WTC11 (cell line): ENCODE results near the gene TIMMDC1. TPM values are rescaled to one million over a fixed set of nuclear protein-coding genes. Genes with fewer than 3 reads are reported as not detected.

Experiments
- ATAC-seq: fragments of 200-7000 bp; cut with Tn5 transposase; 2 replicates; pipeline ENCODE4 v1.10.0; 2021; ENCODE audit warnings: mild to moderate bottlenecking, moderate library complexity
- CTCF ChIA-PET: fragments of 300-600 bp; sonication (Branson Sonifier 250); formaldehyde crosslinking; loops from one replicate; lab custom pipeline; 2021; ENCODE audit warnings: antibody characterized with exemption; lab: Charles Lee
- POLR2A ChIA-PET: fragments of 350-600 bp; sonication (Branson Sonifier 250); formaldehyde crosslinking; loops from one replicate; lab custom pipeline; 2021; ENCODE audit warnings: antibody characterized with exemption; lab: Charles Lee
- DNase-seq: peaks from one replicate; pipeline ENCODE4 v3.0.0; 2021; ENCODE audit warnings: low spot score
- H3K27ac Mint-ChIP-seq: 2 replicates; pipeline ENCODE4 v1.8.0; 2021; ENCODE audit warnings: mixed read lengths
- H3K27me3 Mint-ChIP-seq: 2 replicates; pipeline ENCODE4 v1.8.0; 2021; ENCODE audit warnings: low read depth, mild to moderate bottlenecking, moderate library complexity, mixed read lengths
- H3K36me3 Mint-ChIP-seq: 2 replicates; pipeline ENCODE4 v1.8.0; 2021; ENCODE audit warnings: mixed read lengths
- H3K4me1 Mint-ChIP-seq: 2 replicates; pipeline ENCODE4 v1.8.0; 2022; ENCODE audit warnings: mixed read lengths
- H3K4me3 Mint-ChIP-seq: 2 replicates; pipeline ENCODE4 v1.8.0; 2021; ENCODE audit warnings: mild to moderate bottlenecking, moderate library complexity, mixed read lengths
- H3K9me3 Mint-ChIP-seq: 2 replicates; pipeline ENCODE4 v1.8.0; 2021; ENCODE audit warnings: mixed read lengths
- ATF2 ChIP-seq: sonication (generic); formaldehyde crosslinking; IDR thresholded peaks from 2 replicates; pipeline ENCODE4 v1.8.1; 2022; ENCODE audit warnings: low read depth, missing genetic modification reagents, borderline replicate concordance
- E2F4 ChIP-seq: sonication (generic); formaldehyde crosslinking; IDR thresholded peaks from 2 replicates; pipeline ENCODE4 v1.8.1; 2022; ENCODE audit warnings: low read depth, mild to moderate bottlenecking, moderate library complexity, missing genetic modification reagents, borderline replicate concordance
- FOXP4 ChIP-seq: sonication (generic); formaldehyde crosslinking; IDR thresholded peaks from 2 replicates; pipeline ENCODE4 v1.8.0; 2022; ENCODE audit warnings: mild to moderate bottlenecking, missing genetic modification reagents
- GTF2I ChIP-seq: fragments of 250-450 bp; sonication (Bioruptor Pico); conservative IDR thresholded peaks from 2 replicates; pipeline ENCODE4 v1.4.0; 2021; ENCODE audit warnings: mild to moderate bottlenecking
- IRF2 ChIP-seq: sonication (generic); formaldehyde crosslinking; IDR thresholded peaks from 2 replicates; pipeline ENCODE4 v1.8.0; 2022; ENCODE audit warnings: low read depth, missing genetic modification reagents, borderline replicate concordance
- JAZF1 ChIP-seq: fragments of 250-450 bp; sonication (Bioruptor Pico); IDR thresholded peaks from 2 replicates; pipeline ENCODE4 v1.9.0; 2021; ENCODE audit warnings: moderate library complexity, mild to moderate bottlenecking, inconsistent platforms
- NFE2L1 ChIP-seq: sonication (generic); formaldehyde crosslinking; IDR thresholded peaks from 2 replicates; pipeline ENCODE4 v1.8.1; 2023; ENCODE audit warnings: missing genetic modification reagents
- NR3C1 ChIP-seq: sonication (generic); formaldehyde crosslinking; conservative IDR thresholded peaks from 2 replicates; pipeline ENCODE4 v1.8.1; 2023; ENCODE audit warnings: low read depth, mild to moderate bottlenecking, missing genetic modification reagents
- RORB ChIP-seq: fragments of 250-450 bp; sonication (Bioruptor Pico); IDR thresholded peaks from 2 replicates; pipeline ENCODE4 v1.9.0; 2021; ENCODE audit warnings: mild to moderate bottlenecking
- SP1 ChIP-seq: sonication (generic); formaldehyde crosslinking; conservative IDR thresholded peaks from 2 replicates; pipeline ENCODE4 v1.8.1; 2022; ENCODE audit warnings: missing genetic modification reagents
- TP53 ChIP-seq: sonication (generic); formaldehyde crosslinking; IDR thresholded peaks from 2 replicates; pipeline ENCODE4 v1.8.1; 2023; ENCODE audit warnings: mild to moderate bottlenecking, missing genetic modification reagents
- ZBTB21 ChIP-seq: sonication (generic); formaldehyde crosslinking; IDR thresholded peaks from 2 replicates; pipeline ENCODE4 v1.8.1; 2023; ENCODE audit warnings: mild to moderate bottlenecking, missing genetic modification reagents, borderline replicate concordance
- ZNF232 ChIP-seq: sonication (generic); formaldehyde crosslinking; IDR thresholded peaks from 2 replicates; pipeline ENCODE4 v1.8.0; 2022; ENCODE audit warnings: mild to moderate bottlenecking, missing genetic modification reagents
- ZNF396 ChIP-seq: fragments of 250-450 bp; sonication (Bioruptor Pico); IDR thresholded peaks from 2 replicates; pipeline ENCODE4 v1.8.0; 2021; ENCODE audit warnings: mild to moderate bottlenecking, moderate library complexity, borderline replicate concordance
- ZNF416 ChIP-seq: fragments of 250-450 bp; sonication (Bioruptor Pico); IDR thresholded peaks from 2 replicates; pipeline ENCODE4 v1.9.0; 2021; ENCODE audit warnings: mild to moderate bottlenecking, inconsistent platforms
- ZNF512 ChIP-seq: sonication (generic); formaldehyde crosslinking; IDR thresholded peaks from 2 replicates; pipeline ENCODE4 v1.8.1; 2022; ENCODE audit warnings: missing genetic modification reagents, borderline replicate concordance
- total RNA-seq: library from RNA; stranded (reverse); gene quantifications from 3 replicates; pipeline ENCODE4 v1.2.3, GENCODE V29; 2021
- TF ChIP-seq, protein P1 (sequence below): sonication (generic); formaldehyde crosslinking; IDR thresholded peaks from 2 replicates; pipeline ENCODE4 v1.8.1; 2023; ENCODE audit warnings: mild to moderate bottlenecking, missing genetic modification reagents
- TF ChIP-seq, protein P2 (sequence below): sonication (generic); formaldehyde crosslinking; conservative IDR thresholded peaks from 2 replicates; pipeline ENCODE4 v1.8.1; 2022; ENCODE audit warnings: mild to moderate bottlenecking, missing genetic modification reagents
- TF ChIP-seq, protein P3 (sequence below): fragments of 250-450 bp; sonication (Bioruptor Pico); IDR thresholded peaks from 2 replicates; pipeline ENCODE4 v2.1.2; 2022; ENCODE audit warnings: mild to moderate bottlenecking, moderate library complexity
- TF ChIP-seq, protein P4 (sequence below): sonication (generic); formaldehyde crosslinking; IDR thresholded peaks from 2 replicates; pipeline ENCODE4 v1.8.1; 2022; ENCODE audit warnings: mild to moderate bottlenecking, missing genetic modification reagents, moderate library complexity, borderline replicate concordance

TIMMDC1 gene
- total RNA-seq, 1 experiment from 2014 or later = 114 TPM

- TF ChIP-seq ATF2 (CRISPR knock-in tag) (no peak), GTF2I (CRISPR knock-in tag) (no peak), ZBTB21 (CRISPR knock-in tag) (no peak), JAZF1 (CRISPR knock-in tag) (no peak), ZNF512 (CRISPR knock-in tag) (no peak), E2F4 (no peak), SP1 (CRISPR knock-in tag) (no peak), TP53 (CRISPR knock-in tag) (no peak), IRF2 (CRISPR knock-in tag) (no peak), RORB (CRISPR knock-in tag) (no peak)
- TF ChIP-seq, protein P1, sequence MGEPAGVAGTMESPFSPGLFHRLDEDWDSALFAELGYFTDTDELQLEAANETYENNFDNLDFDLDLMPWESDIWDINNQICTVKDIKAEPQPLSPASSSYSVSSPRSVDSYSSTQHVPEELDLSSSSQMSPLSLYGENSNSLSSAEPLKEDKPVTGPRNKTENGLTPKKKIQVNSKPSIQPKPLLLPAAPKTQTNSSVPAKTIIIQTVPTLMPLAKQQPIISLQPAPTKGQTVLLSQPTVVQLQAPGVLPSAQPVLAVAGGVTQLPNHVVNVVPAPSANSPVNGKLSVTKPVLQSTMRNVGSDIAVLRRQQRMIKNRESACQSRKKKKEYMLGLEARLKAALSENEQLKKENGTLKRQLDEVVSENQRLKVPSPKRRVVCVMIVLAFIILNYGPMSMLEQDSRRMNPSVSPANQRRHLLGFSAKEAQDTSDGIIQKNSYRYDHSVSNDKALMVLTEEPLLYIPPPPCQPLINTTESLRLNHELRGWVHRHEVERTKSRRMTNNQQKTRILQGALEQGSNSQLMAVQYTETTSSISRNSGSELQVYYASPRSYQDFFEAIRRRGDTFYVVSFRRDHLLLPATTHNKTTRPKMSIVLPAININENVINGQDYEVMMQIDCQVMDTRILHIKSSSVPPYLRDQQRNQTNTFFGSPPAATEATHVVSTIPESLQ (CRISPR knock-in tag) = no peak
- TF ChIP-seq, protein P2, sequence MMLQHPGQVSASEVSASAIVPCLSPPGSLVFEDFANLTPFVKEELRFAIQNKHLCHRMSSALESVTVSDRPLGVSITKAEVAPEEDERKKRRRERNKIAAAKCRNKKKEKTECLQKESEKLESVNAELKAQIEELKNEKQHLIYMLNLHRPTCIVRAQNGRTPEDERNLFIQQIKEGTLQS (CRISPR knock-in tag) = no peak
Measured at GRCh38 chr3:119555929-119556328, 57.6 kb downstream of the TIMMDC1 start (continued).

GRCh38 chr3:119557192-119557876 is 59.0 kb downstream of the TIMMDC1 start:
- no peak overlapping the region for H3K4me3 Mint-ChIP-seq
- H3K9me3 Mint-ChIP-seq = no peaks in the 10 kb centered on the region
- POLR2A ChIA-PET = no interaction called here
- no peaks in the 10 kb centered on the region for H3K36me3 Mint-ChIP-seq
- ATAC-seq (no peak), DNase-seq (no peak)
- H3K27me3 Mint-ChIP-seq = no peaks in the 10 kb centered on the region; the same call in 1 of the 2 replicates
- no peak for TF ChIP-seq JAZF1 (CRISPR knock-in tag)
- no peak for TF ChIP-seq ZNF232
- no peak for TF ChIP-seq ZNF396
- TF ChIP-seq, protein P3, sequence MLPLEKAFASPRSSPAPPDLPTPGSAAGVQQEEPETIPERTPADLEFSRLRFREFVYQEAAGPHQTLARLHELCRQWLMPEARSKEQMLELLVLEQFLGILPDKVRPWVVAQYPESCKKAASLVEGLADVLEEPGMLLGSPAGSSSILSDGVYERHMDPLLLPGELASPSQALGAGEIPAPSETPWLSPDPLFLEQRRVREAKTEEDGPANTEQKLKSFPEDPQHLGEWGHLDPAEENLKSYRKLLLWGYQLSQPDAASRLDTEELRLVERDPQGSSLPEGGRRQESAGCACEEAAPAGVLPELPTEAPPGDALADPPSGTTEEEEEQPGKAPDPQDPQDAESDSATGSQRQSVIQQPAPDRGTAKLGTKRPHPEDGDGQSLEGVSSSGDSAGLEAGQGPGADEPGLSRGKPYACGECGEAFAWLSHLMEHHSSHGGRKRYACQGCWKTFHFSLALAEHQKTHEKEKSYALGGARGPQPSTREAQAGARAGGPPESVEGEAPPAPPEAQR = no peak
- TF ChIP-seq FOXP4 (CRISPR knock-in tag) = no peak
- no peak for TF ChIP-seq NR3C1 (CRISPR knock-in tag)
- TF ChIP-seq, protein P2 (CRISPR knock-in tag) = no peak
- no peak for TF ChIP-seq NFE2L1 (CRISPR knock-in tag)
- TF ChIP-seq, protein P4, sequence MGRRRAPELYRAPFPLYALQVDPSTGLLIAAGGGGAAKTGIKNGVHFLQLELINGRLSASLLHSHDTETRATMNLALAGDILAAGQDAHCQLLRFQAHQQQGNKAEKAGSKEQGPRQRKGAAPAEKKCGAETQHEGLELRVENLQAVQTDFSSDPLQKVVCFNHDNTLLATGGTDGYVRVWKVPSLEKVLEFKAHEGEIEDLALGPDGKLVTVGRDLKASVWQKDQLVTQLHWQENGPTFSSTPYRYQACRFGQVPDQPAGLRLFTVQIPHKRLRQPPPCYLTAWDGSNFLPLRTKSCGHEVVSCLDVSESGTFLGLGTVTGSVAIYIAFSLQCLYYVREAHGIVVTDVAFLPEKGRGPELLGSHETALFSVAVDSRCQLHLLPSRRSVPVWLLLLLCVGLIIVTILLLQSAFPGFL (CRISPR knock-in tag) = no peak
- TF ChIP-seq ZNF416 (CRISPR knock-in tag) = no peak
- H3K4me1 Mint-ChIP-seq = peaks cover 9% of the 10 kb centered on the region; the same call in 1 of the 2 replicates
- CTCF ChIA-PET = no interaction called here
- H3K27ac Mint-ChIP-seq = no peak overlapping the region
